HFFc6 (cell line): Measurements from ENCODE around the gene SYCE3. TPM values are rescaled to one million over a fixed set of nuclear protein-coding genes. Genes with fewer than 3 reads are reported as not detected.
A peak's percentile ranks its signal among the peaks of the same experiment; 100 is the strongest.

Source experiments
- DNase-seq: peaks from one replicate; pipeline ENCODE4 v3.0.0-alpha.2; 2018
- H3K27ac Mint-ChIP-seq: 2 replicates; pipeline ENCODE4 v1.8.0; 2020; ENCODE audit warnings: mild to moderate bottlenecking, mixed read lengths
- H3K27me3 Mint-ChIP-seq: 2 replicates; pipeline ENCODE4 v1.8.0; 2021; ENCODE audit warnings: mild to moderate bottlenecking, moderate library complexity, mixed read lengths; ENCODE audit not compliant: insufficient read depth
- H3K36me3 Mint-ChIP-seq: 2 replicates; pipeline ENCODE4 v1.8.0; 2021; ENCODE audit warnings: low read depth, mixed read lengths
- H3K4me1 Mint-ChIP-seq: 2 replicates; pipeline ENCODE4 v1.8.0; 2020; ENCODE audit warnings: low read depth, mixed read lengths
- H3K4me3 Mint-ChIP-seq: 2 replicates; pipeline ENCODE4 v1.8.0; 2020; ENCODE audit warnings: mild to moderate bottlenecking, moderate library complexity, mixed read lengths
- H3K9me3 Mint-ChIP-seq: 2 replicates; pipeline ENCODE4 v1.8.0; 2020; ENCODE audit warnings: mild to moderate bottlenecking, mixed read lengths
- total RNA-seq, 6 experiments: library from RNA; stranded (reverse); fragmentation: NEBNext Ultra II Directional; extraction: Animal tissue kit (Norgen Biotek cat#: 25700); gene quantifications; 2 replicates in 1 of 6; 3 replicates in 5 of 6; pipeline ENCODE4 v1.2.3, GENCODE V29; 2021
- TF ChIP-seq, protein P1 (sequence below): fragments of 200-600 bp; sonication (generic); IDR thresholded peaks from 2 replicates; pipeline ENCODE4 v1.5.0; 2021; ENCODE audit warnings: antibody characterized with exemption, mild to moderate bottlenecking

Gene SYCE3
- total RNA-seq, 6 experiments from 2014 or later = not detected

DNA sequence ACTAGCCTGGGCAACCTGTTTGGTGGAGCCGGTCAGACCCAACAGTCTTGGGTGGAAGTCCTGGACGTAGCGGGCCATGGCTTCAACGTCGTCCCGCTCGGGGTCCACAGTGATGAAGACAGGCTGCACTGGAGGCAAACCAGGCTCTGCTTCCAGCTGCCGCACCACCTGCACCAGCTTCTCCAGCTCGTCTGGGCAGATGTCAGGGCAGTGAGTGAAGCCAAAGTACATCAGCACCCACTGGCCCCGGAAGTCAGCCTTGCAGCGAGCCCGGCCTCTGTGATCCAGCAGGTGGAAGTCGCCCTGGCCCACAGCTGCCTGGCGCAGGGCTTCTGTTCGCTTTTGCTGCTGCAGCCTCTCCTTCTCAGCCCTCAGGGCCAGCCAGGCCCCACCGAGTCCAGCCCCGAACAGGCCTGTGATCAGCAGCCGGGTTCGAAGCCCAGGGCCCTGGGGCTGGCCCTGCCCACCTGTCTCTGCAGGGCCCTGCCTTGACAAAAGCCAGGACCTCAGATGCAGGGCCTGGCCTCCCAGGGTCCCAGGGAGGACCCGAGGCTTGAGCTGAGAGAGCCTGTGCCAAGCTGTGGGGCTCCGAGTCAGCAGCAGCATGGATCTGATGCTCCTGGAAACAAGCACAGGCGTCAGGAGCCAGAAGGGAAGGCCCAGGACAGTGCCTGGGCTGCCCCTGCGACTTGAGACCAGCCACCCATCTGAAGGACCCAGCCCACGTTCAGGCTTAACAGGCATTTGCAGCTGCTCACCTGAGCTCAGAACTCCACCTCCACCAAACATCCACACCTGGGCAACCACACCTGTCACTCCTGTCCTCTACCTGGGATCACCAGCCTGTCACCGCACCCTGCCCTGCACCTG lies 38.7 kb downstream of the SYCE3 start:
- H3K27ac Mint-ChIP-seq = peak overlapping the region; percentile 74
- peaks cover 5% of the 10 kb centered on the region for H3K27me3 Mint-ChIP-seq
- peak overlapping the region; percentile 94 for H3K4me3 Mint-ChIP-seq
- no peaks in the 10 kb centered on the region for H3K9me3 Mint-ChIP-seq
- DNase-seq = no peak
- TF ChIP-seq, protein P1, sequence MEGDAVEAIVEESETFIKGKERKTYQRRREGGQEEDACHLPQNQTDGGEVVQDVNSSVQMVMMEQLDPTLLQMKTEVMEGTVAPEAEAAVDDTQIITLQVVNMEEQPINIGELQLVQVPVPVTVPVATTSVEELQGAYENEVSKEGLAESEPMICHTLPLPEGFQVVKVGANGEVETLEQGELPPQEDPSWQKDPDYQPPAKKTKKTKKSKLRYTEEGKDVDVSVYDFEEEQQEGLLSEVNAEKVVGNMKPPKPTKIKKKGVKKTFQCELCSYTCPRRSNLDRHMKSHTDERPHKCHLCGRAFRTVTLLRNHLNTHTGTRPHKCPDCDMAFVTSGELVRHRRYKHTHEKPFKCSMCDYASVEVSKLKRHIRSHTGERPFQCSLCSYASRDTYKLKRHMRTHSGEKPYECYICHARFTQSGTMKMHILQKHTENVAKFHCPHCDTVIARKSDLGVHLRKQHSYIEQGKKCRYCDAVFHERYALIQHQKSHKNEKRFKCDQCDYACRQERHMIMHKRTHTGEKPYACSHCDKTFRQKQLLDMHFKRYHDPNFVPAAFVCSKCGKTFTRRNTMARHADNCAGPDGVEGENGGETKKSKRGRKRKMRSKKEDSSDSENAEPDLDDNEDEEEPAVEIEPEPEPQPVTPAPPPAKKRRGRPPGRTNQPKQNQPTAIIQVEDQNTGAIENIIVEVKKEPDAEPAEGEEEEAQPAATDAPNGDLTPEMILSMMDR = no peak
- H3K36me3 Mint-ChIP-seq = peaks cover 14% of the 10 kb centered on the region
- H3K4me1 Mint-ChIP-seq = peaks cover 19% of the 10 kb centered on the region

DNA sequence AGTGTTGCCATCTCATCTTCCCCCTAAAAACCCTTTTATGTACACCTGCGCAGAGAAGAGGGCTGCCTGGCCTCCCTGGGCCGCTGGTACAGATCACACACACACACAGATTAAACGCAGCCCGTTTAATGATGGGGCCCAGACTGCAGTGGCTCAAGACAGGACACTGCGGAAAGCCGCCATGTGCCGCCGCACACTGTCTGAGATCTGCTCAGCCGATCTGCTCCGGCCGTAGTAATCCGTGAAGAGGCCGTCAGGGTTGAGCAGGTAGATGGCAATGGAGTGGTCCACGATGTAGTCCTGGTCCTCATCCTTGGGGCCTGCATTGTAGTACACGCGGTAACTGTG lies 39.3 kb downstream of the SYCE3 start:
- H3K4me1 Mint-ChIP-seq = peaks cover 19% of the 10 kb centered on the region
- H3K27me3 Mint-ChIP-seq = peaks cover 2% of the 10 kb centered on the region; the same call in 1 of the 2 replicates
- peaks cover 14% of the 10 kb centered on the region for H3K36me3 Mint-ChIP-seq
- H3K4me3 Mint-ChIP-seq = 0 out of 2 replicates have a peak overlapping the region, but pooled peaks have one; percentile 26
- TF ChIP-seq, protein P1 = no peak
- no peaks in the 10 kb centered on the region for H3K9me3 Mint-ChIP-seq
- no peak overlapping the region; the same call in 1 of the 2 replicates for H3K27ac Mint-ChIP-seq
- no peak for DNase-seq

DNA sequence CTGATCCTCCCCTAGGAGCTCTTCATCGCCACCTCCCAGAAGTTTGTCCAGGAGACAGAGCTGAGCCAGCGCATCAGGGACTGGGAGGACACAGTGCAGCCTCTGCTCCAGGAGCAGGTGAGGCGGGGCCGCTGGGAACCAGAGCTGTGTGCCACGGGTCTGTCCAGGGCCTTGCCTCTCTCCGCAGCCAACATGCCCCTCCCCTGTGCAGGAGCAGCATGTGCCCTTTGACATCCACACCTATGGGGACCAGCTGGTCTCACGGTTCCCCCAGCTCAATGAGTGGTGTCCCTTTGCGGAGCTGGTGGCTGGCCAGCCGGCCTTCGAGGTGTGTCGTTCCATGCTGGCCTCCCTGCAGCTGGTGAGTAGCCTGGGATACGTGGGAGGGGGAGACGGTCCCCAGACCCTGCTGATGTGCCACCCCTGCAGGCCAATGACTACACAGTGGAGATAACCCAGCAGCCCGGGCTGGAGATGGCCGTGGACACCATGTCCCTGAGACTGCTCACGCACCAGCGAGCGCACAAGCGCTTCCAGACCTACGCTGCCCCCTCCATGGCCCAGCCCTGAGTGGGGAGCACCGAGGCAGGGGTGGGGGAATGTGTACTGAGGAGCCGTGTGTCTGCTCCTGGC lies 39.8 kb downstream of the SYCE3 start:
- Mint-ChIP-seq H3K4me3 (0 out of 2 replicates have a peak overlapping the region, but pooled peaks have one; percentile 26), H3K4me1 (peaks cover 19% of the 10 kb centered on the region), H3K27ac (no peak overlapping the region; the same call in 1 of the 2 replicates), H3K27me3 (peaks cover 2% of the 10 kb centered on the region; the same call in 1 of the 2 replicates), H3K36me3 (peaks cover 14% of the 10 kb centered on the region), H3K9me3 (no peaks in the 10 kb centered on the region)
- no peak for DNase-seq
- TF ChIP-seq, protein P1 = no peak

DNA sequence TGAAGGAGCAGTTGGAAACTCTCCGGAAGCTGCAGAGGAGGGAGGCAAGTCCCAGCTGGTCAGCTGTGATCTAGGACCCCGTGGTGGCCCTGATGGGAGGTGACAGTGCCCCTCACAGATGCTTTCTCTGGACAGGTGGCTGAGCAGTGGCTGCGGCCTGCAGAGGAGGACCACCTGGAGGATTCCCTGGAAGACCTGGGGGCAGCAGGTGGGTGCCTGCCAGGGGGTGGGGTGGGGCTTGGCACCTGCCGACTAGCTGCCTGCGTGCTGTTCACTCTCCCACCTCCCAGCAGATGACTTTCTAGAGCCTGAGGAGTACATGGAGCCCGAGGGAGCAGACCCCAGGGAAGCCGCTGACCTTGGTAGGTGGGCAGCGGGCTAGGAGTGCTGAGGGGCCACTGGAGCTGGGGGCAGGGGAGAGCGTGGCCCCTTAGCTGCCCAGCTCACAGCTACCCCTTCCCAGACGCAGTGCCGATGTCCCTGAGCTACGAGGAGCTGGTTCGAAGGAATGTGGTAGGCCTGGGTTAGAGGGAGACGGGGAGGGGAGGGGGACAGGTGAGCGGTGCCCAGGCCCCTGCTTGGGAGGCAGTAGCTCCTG lies 40.4 kb downstream of the SYCE3 start:
- Mint-ChIP-seq H3K4me3 (no peak overlapping the region), H3K4me1 (peaks cover 16% of the 10 kb centered on the region), H3K27ac (no peak overlapping the region), H3K36me3 (peaks cover 14% of the 10 kb centered on the region), H3K27me3 (peaks cover 2% of the 10 kb centered on the region; the same call in 1 of the 2 replicates), H3K9me3 (no peaks in the 10 kb centered on the region)
- TF ChIP-seq, protein P1 = no peak
- DNase-seq = no peak

DNA sequence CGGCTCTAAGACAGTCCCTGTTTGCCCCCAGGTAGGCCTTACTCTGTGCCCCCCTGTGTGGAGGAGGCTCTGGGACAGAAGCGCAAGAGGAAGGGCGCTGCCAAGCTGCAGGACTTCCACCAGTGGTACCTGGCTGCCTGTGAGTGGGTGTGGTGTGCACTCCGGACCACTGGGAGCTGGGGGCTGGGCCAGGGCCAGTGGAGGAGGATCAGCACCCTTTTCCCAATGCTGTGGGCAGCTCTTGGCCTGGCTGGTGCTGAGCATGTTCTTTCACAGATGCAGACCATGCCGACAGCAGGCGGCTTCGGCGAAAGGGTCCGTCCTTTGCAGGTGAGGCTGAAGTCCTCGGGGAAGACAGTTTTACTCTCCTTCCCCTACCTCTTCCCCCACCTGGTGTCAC lies 41.0 kb downstream of the SYCE3 start:
- H3K27me3 Mint-ChIP-seq = no peaks in the 10 kb centered on the region
- no peaks in the 10 kb centered on the region for H3K9me3 Mint-ChIP-seq
- TF ChIP-seq, protein P1 = no peak
- no peak for DNase-seq
- peaks cover 14% of the 10 kb centered on the region for H3K36me3 Mint-ChIP-seq
- H3K27ac Mint-ChIP-seq = no peak overlapping the region
- H3K4me3 Mint-ChIP-seq = no peak overlapping the region
- peaks cover 10% of the 10 kb centered on the region for H3K4me1 Mint-ChIP-seq
